ENCODE results near the gene CLMN.
"Not testable (repeated sequence)": the region's sequence is repeated elsewhere in the genome, so short reads cannot be mapped to it uniquely, and the experiment has no call there.

CLMN gene

DNA sequence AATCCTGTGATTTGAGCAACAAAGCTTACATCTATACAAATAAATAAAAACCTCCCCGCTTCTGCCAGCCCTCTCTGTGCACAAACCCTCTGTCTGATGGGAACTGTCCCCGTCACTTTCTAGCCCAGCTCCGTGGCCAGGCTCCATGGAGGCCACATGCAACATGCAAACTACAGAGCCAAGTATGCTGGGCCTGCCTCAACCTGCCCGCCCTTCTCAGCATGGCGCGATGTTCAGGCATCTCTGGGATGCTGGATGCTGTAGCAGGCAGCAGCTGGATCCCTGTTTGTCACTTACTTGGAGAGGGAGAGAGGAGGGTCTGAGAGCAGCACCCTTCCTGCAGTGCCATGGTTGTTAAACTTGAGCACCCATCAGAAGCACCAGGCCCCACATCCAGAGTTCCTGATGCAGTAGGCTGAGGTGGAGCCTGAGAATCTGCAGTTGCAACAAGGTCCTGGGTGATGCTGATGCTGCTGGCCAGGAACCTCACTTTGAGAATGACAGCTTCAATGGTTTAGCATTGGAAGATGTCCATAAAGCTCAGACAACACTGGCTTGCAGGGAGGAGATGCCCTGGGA, 32.4 kb downstream of the CLMN start:
- DNase-seq (ENCODE audit: low spot score), result no peak

DNA sequence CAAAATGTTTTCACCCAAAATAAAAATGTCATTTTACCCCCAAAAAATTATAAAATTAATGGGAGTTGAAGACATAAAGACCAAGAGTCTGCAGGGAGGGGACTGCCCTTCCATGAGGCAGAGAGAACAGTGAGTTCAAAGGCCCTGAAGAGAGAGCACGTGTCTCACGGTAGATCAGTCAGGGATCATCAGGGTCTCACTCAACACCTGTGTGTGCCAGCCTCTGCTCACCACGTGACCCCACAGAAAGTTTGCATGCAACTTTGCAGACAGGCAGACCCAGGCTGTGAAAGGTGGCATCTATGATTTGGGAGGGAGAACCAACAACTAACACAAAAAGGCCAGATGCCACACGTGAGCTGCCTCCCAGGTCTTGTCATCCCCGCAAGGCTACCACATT, 33.1 kb downstream of the CLMN start:
- DNase-seq (ENCODE audit: low spot score), result no peak

DNA sequence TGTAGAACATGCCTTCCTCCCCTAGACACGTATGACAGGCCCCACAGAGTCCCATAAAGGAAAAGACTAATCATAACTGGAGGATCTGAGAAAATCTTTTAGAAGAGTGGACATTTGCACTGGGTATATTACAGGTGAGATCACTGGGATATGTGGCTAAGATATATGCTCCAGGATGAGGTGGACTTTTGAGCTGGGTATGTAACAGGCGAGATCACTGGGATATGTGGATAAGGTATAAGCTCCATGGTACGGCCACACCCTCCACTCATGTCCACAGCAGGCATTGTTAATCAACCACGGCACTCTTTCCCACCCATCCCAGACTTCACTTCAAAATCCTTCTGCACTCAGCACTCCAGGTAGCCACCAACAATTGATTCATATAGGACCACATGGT, 34.1 kb downstream of the CLMN start:
- no peak for DNase-seq (ENCODE audit: low spot score)

DNA sequence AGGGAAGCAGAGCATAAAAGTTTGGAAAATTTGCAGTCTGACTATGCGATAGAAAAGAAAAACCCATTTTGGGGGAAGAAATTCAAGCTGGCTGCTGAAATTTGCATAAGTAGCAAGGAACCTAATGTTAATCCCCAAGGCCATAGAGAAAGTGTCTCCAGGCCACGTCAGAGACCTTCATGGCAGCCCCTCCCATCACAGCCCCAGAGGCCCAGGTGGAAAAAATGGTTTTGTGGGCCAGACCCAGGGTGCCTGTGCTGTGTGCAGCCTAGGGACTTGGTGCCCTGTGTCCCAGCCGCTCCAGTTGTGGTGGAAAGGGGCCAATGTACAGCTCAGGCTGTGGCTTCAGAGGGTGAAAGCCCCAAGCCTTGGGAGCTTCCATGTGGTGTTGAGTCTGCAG, 35.9 kb downstream of the CLMN start:
- not testable (repeated sequence) for DNase-seq (ENCODE audit: low spot score)

DNA sequence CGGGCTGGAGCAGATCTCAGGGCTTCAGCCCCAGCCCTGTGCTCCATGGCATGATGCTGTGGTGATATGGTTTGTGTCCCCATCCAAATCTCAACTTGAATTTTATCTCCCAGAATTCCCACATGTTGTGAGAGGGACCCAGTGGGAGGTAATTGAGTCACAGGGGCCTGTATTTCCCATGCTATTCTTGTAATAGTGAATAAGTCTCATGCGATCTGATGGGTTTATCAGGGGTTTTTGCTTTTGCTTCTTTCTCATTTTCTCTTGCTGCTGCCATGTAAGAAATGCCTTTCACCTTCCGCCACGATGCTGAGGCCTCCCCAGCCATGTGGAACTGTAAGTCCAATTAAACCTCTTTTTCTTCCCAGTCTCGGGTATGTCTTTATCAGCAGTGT, 36.7 kb downstream of the CLMN start:
- DNase-seq (ENCODE audit: low spot score), result not testable (repeated sequence)

DNA sequence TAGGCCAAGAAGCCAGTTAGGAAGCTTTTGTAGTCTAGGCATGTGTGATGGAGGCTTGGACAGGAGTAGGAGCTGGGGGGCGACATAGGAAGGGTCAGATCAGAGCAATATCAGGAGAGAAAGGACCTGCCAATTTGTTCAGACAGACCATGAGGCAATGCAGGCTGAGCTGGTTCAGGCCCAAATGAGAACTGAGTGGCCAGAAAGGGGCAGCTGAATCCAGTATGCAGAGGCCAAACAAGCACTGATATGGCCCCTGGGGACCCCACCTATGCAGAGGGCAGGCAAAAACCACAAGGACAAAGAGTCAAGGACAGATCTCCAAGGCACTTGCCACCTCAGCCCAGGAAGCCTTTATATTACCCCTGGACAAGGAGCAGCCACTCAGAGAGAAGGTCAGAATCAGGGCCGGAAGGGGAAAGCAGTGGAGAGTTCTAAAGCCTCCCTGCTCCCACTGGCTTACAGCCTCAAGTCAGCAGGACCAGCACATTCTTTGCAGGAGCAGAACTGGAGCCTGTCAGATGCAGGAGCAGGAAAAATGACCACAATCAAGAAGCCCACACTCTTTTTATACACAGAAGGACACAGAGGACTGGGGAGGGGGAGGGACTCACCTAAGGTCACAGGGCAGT, 37.2 kb downstream of the CLMN start:
- no peak for DNase-seq (ENCODE audit: low spot score)

DNA sequence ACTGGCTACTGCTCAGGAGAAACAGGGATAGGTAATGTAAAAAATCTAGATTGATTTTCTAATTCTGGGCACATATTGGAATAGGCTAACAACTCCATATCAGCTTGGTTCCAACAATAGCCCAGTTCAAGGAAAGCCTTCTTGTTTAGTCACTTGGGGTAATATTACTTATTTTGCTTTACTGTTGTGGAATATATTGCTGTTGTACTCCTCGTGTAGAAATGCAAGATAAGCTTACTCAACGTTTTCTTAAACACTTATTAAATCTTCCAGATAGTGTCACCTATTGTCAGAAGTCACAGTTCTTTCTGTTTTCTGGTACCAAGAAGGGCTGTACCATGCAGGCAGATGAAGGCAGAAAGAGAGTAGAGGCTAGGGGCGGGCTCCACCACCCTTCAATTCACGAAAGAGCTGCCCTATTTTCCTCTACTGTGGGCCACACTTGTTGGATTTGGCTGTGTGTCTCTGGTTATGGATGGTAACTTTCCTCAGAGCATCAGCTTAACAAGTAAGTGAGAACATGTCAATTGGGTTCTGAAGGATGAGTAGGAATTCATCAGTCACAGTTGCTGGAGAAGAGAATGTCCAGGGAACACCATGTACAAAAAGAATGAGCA, 38.0 kb downstream of the CLMN start:
- no peak for DNase-seq (ENCODE audit: low spot score)

DNA sequence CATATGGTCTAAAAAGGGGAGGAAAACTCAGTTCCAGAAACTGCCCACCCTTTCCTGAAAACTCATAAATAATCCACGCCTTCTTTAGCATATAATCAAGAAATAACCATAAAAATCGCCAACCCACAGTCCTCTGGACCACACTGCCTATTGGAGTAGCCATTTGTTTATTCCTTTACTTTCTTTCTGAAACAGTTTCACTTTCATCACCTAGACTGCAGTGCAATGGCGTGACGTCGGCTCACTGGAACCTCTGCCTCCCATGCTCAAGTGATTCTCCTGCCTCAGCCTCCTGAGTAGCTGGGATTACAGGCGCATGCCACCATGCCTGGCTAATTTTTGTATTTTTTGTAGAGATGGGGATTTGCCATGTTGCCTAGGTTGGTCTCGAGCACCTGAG, 44.2 kb downstream of the CLMN start:
- no peak for DNase-seq (ENCODE audit: low spot score)

DNA sequence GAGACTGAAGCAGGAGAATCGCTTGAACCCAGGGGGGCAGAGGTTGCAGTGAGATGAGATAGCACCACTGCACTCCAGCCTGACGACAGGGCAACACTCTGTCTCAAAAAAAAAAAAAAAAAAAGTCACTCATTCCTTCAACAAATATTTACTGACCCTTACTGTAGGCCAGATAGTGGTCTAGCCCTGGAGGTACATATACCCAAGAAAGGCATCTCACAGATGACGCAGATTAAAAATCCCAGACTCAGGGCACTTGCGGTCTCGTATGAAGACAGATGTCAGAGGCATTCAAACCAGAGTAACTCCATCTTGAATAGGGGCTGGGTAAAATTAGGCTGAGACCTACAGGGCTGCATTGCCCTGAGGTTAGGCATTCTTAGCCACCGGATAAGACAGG, 44.8 kb downstream of the CLMN start:
- no peak for DNase-seq (ENCODE audit: low spot score)

DNA sequence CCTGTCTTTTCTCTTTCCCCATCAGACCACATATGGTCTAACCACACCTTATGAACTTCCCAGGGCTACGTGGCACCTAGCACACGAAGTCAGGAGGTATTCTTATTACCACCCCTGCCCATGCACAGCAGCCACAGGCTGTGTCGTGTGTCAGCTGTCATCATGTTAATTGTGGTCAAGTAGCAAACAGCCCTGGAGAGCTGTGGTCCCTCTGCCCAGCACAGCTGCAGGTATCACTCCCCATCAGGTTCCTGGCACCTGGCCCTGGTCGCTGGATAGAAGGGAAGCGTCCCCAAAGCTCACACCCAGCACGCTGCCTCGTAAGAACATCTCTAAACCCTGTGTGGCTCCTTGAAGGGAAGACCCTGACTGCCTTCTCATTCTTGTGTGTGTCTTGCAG, 45.4 kb downstream of the CLMN start:
- no peak for DNase-seq (ENCODE audit: low spot score)

DNA sequence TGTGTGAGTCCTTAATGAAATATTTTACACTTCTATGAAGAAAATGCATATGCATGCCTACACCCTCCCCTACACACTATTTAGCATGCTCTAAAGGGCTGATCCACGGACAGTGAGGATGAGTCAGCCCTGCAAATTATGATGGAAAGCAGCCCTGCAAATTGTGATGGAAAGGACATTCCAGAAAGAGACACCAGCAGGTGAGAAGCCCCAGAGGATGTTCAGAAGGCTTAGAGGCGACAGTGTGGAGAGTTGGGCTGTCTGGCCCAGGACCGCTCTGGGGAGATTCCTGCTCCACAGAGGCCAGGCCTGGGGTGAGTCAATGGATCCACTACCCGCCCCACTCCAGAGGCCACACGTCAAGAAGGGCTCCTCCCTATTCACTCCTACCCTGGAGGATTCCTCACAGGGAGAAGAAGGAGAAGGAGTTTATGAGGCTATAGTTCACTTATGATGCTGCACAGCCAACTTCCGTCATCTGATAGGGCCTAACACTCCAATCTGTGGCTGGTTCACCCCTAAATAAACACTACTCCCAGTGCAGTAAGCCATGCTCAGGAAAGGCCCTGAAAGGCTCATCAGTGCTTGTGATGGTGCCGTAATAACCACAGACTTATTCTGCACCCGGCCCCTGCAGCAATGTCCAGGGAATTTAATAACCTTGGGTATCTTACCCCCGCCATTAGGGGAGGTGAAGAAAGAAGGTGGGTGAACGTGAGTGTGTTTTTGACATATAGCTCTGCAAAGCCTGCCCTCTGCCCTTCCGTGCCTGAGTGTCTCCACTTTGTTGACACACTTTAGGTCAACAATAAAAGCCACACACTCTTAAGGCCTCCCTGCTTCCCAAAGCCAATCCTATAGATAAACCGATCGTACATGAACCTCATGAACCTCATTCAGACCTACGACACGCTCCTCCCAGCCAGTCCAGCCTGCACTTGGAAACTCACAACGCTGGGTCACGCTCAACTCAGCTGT, 46.4 kb downstream of the CLMN start:
- no peak for DNase-seq (ENCODE audit: low spot score)

DNA sequence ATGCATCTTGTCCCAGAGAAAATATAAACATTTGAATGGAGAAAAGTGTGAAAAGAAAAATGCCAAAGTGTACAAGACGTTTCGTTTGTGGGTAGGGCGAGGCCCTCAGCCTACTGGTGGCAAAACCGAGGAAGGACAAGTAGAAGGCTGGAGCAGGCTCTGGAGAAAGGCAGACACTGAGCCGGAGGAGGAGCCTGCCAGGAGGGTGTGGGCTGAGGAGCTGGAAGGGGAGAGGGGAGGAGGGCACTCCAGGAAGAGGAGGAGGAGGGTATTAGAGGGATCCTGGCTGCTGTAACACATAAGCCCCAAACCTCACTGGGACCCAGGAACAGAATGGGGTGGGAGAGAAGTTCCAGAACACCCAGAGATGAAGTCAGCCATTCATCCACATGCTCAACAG, 47.7 kb downstream of the CLMN start:
- DNase-seq (ENCODE audit: low spot score), result no peak

DNA sequence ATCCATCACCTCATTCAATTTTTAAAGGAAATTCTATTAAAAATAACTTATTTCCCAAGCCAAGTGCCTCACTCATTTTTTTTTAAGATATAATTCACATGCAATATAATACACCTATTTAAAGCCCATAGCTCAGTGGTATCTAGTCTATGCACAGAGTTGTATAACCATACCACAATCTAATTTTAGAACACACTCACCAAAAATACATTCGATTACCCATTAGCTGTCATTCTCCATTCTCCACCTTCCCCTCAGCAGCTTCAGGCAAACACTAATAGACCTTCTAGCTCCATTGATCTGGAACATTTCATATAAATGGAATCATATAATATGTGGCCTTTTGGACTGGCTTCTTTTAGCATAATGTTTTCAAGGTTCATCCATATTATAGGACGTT, 49.5 kb downstream of the CLMN start:
- DNase-seq (ENCODE audit: low spot score), result no peak

DNA sequence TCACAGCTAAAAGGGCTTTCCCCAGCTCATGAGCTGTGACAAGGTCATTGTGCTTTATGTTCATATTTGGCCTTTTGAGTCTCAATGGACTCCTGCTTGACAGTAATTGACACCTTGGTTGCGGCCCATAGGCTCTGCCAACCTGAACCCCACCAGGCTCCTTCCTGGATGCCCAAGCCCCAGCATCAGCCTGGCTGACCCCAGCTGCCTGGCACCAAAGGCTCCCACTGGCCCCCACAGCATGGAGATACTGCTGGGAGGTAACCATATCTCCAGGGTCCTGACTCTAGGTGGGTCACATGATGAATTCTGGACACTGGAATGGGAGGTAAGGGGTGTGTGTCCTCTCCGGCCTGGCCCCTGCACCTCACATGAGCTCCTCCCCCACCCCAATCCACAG, 50.2 kb downstream of the CLMN start:
- DNase-seq (ENCODE audit: low spot score), result no peak

DNA sequence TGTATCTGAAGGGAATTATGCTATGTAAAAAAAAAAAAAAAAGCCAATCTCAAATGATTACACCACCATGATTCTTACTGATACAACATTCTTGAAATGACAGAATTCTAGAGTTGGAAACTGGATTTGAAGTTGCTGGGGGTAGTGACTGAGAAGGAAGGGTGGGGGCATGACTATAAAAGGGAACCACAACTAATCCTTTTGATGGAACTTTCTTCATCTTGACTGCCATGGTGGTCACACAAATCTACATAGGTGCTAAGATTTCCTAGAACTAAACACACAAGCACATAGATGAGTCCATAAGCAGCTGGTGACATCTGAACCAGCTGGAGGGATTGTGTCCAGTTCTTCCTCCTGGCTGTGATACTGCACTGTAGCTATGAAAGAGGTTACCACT, 51.4 kb downstream of the CLMN start:
- no peak for DNase-seq (ENCODE audit: low spot score)

DNA sequence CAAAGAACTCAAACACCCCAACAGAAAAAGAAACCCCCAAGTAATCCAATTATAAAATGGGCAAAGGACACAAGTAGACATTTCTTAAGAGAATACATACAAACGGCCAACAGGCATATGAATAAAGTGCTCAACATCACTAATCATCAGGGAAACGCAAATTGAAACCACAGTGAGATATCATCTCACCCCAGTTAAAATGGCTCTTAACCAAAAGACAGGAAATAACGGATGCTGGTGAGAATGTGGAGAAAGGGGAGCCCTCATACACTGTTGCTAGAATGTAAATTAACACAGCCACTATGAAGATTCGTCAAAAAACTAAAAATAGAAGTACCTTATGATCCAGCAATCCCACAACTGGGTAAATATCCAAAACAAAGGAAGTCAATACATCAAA, 52.4 kb downstream of the CLMN start:
- no peak for DNase-seq (ENCODE audit: low spot score)

DNA sequence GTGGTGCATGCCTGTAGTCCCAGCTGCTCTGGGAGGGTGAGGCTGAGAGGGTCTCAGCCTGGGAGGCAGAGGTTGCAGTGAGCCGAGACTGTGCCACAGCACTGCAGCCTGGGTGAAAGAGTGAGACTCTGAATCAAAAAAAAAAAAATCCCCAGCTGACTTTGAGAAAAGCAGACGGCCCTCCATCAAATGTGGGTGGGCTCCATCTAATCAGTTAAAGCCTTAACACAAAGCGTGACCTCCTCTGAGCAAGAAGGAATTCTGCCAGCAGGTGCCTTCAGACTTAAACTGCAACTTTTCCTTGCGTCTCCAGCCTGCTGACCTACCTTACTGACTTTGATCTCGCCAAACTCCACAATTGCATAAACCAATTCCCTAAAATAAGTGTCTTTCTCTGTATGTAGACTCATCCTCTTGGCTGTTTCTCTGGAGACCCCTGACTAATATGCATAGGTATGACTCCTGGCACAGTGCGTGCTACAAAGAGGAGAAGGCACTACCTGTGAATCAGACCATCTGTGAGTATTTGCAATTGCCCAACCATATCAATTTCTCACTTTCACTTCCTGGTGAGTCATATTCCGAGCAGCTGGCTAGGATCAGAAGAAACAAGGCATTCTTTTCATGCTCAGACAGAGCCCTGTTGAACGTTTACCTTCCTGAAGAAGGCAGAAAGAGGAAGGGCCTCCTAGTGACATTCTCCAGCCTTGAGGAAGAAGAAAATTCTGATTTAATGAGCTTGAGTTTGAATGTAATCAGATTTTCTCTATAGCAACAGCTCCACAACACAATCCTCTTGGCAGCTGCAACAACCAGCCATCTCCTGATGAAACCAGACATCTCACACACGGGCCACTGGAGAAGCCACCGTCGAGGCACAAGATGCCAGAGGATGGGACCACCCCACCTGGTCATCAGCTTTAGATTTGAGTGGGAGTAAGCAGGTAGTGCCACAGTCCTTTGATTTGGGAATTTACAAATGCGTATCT, 54.3 kb downstream of the CLMN start:
- no peak for DNase-seq (ENCODE audit: low spot score)

DNA sequence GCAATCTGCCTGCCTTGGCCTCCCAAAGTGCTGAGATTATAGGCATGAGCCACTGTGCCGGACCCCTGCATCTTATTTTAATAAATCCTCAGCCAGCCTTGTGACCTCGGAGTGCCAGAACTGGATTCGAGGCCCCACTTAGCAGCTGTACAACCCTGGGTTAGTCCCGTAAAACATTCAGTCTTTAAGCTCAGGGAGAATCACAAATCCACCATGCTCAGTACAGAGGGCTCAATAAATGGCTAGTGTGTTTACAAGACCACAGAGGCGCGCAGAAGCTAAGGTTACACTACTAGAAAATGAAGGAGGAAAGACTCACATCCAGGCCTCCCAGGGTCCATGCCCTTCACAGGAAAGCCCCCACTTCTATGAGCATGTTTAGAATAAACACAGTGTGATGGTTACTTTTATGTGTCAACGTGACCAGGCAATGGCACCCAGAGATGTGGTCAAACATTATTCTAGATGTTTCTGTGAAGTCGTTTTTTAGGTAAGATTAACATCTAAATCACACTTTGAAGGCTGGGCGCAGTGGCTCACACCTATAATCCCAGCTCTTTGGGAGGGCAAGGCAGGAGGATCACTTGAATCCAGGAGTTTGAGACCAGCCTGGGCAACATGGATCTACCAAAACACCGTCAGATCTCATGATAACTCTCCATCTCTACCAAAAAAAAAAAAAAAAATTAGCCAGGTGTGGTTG, 55.3 kb downstream of the CLMN start:
- DNase-seq (ENCODE audit: low spot score), result no peak

DNA sequence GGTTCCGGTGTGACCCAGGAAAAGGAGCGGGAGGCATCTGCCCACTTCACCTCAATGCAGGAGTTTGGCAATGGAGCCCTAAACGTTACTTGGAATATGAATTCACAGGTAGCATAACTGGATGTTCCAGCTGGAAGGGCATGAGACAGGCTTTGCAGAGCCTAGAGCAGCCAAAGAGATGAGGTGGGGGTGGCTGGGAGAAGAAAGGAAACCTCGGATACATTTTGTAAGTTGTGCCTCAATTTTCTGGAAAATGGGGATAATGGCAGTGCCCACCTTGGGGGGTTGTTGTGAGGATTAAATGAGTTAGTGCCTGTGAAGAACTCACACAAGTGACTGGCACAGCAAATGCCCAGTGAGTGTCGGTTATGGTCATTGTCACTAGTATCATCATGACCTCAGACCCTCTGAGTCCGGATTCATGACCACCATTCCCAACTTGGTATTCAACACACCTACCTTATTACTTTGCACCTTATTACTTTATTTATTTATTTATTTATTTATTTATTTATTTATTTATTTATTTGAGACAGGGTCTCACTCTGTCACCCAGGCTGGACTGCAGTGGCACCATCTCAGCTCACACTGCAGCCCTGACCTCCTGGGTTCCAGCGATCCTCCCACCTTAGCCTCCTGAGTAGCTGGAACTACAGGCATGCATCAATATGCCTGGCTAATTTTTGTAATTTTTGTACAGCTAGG, 56.0 kb downstream of the CLMN start:
- no peak for DNase-seq (ENCODE audit: low spot score)

DNA sequence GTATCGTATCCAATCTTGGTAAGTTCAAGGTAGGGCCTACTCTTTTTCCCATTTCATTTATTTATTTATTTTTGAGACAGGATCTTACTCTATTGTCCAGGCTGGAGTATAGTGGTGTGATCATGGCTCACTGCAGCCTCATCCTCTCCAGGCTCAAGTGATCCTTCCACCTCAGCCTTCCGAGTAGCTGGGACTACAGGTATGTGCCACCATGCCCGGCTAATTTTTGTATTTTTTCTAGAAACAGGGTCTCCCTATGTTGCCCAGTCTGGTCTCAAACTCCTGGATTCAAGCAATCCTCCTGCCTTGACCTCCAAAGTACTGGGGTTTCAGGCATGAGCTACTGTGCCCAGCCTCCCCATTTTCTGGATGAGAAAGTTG, 57.2 kb downstream of the CLMN start:
- DNase-seq (ENCODE audit: low spot score), result no peak

All from hematopoietic multipotent progenitor cell treated with erythropoietin and hydrocortisone succinate and interleukin-3 and kit ligand, for 17 days (in vitro differentiated cells).